M059J (cell line): ENCODE results near the gene PRSS53. TPM values are rescaled to one million over a fixed set of nuclear protein-coding genes. Genes with fewer than 3 reads are reported as not detected.
"Not testable (repeated sequence)": the region's sequence is repeated elsewhere in the genome, so short reads cannot be mapped to it uniquely, and the experiment has no call there.

ENCODE experiments used
- DNase-seq: peaks from one replicate; pipeline ENCODE4 v3.0.0-alpha.2; 2012; ENCODE audit warnings: low read depth
- total RNA-seq: library from RNA; depleted of rRNA; stranded (reverse); fragments of >200 nt; shearing (Covaris generic); gene quantifications from 2 replicates; pipeline ENCODE4 v1.2.3, GENCODE V29; 2014

PRSS53 gene
- total RNA-seq, 1 experiment from 2014 or later: 2.7 TPM

DNA sequence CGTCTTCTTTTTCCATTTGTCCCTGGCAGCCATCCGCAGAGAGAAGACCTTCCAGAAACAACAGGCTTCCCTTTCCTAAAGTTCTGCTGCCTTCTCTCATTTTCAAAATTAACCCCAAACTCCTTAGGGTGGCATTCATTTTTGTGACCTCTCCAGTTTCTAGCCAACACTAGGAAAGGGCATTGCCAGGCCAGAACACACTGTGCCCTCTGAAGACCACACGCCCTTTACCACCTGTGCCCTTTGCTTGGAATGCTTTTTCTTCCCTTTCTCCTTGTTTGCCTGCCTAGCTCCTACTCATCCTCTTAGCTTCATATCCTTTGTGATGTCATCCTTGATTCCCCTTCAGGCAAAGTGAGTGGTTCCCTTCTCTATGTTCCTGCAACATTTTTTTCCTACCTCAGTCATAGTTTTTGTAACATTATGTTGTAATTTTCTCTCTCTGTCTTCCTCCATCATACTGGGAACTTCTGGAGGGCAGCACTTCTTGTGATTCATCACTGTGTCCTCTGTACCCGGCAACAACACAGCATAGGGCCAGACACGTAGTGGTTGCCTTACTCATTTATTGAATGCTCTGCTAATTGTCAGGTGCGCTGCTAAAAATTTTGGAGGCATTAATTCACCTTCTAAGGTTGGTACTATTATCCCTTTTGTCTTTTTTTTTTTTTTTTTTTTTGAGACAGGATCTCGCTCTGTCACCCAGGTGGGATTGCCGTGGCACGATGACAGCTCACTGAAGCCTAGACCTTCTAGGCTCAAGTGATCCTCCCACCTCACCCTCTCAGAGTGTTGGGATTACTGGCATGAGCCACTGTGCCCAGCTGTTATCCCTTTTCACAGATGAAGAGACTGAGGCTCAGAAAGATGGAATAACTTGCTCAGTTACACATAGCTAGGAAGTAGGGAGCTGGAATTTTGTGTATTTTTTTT, 29.7 kb upstream of the PRSS53 start:
- DNase-seq: peak; percentile 85

DNA sequence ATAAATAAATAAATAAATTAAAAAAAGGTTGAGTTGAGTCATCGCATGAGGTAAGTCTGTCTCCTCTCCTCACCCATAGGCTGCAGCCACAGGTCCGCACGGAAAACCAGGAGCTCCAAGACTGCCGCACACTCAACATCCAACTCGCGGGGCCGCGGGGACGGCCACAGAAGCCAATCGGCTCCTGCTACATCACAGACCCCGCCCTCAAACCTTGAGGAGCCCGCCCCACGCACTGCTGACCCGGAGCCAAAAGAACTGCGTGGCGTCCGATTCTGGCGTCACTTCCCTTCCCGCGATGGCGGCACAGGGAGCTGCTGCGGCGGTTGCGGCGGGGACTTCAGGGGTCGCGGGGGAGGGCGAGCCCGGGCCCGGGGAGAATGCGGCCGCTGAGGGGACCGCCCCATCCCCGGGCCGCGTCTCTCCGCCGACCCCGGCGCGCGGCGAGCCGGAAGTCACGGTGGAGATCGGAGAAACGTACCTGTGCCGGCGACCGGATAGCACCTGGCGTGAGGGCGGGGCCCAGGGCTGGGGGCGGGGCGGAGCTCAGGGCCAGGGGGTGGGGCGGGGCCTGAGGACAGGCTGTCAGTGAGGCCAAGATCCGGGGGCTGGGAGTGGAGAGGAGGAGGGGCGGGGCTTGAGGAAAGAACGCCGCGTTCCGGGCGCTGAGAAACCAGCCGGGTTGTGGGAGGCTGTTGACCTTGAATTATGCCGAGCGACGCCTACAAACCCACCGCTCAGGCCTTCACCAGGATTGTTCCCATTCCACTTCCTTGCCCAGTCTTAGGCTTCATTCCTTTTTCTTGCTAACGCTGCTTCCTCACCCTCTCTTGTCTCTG, 28.9 kb upstream of the PRSS53 start, which contains the start of gene KAT8:
TSS of gene KAT8 (plus strand) at position 281 of the 839 bp plus-strand sequence. CDS start at position 299, 18 bp downstream.
- DNase-seq: peak; percentile 99

DNA sequence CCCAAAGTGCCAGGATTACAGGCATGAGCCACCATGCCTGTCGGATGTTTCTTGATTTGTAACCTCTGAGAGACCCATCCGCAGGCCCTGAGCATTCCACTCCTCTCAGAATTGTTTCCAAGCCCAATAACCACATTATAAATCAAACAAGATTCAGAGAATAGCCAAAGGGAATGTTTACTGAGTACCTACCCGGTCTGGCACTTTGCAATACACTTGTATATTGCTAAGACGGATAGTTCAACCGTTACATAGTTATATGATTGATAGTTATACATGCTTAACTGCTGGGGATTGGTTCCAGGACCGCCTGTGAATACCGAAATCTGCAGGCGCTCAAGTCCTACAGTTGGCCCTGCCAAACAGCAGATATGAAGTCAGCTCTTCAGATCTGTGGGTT, 25.7 kb upstream of the PRSS53 start:
- no peak for DNase-seq

DNA sequence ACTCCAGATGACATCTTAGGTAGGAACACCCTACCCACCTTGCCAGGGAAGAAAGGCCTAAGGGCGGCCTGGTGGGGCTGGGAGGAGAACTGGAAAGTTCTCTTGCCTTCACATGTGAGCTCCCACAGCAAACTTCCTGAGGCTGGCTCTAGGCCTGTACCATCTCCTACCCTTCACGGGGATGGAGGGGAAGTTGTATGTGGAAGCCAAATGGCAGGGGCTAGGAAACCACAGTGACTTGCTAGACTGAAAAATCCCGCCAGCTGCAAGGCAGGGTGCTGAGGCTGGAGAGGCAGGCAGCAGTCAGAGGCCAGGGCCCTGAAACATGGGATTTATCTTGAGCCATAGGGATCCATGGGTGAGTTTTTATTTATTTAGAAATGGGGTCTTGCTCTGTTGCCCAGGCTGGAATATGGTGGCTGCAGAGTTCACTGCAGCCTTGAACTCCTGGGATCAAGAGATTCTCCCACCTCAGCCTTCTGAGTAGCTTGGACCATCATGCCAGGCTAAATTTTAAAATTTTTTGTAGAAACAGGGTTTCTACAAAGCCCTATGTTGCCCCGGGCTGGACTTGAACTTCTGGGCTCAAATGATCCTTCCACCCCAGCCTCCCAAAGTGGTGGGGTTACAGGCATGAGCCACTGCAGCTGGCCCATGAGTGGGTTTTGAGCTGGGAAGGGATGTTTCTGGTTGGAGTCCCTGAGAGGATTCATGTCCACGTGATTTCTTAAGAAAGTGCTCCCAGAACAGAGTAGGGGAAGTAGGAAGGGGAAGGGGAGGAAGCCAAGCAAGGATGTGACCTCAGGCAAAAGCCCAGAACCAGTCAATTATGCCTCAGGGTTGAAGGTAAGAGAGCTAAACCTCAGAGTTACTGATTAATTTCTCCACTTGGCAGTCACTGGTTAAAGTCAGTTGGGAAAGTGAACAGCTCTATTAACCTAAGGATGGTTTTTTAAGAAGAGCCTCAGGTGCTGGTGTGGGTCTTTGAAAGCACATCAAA, 24.7 kb upstream of the PRSS53 start:
- peak; percentile 30 for DNase-seq

DNA sequence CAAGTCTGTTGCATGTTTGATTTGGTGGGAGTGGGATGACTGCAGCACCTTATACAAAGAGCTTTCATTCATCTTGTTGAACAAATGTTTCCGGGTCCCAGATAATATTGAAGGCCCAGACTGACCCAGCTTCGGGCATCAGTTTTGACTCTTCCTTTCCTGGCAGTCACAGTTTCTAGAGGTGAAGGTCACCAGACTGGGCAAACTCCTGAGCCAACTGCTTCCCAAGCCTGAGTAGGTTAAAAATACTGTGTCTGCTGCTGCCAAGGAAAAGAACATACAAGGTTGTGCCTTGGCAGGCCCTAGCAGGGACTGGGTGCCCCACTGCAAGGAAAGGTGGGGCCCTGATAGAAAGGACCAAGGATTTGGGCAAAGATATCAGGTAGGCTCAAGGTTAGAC, 24.0 kb upstream of the PRSS53 start:
- DNase-seq: no peak

DNA sequence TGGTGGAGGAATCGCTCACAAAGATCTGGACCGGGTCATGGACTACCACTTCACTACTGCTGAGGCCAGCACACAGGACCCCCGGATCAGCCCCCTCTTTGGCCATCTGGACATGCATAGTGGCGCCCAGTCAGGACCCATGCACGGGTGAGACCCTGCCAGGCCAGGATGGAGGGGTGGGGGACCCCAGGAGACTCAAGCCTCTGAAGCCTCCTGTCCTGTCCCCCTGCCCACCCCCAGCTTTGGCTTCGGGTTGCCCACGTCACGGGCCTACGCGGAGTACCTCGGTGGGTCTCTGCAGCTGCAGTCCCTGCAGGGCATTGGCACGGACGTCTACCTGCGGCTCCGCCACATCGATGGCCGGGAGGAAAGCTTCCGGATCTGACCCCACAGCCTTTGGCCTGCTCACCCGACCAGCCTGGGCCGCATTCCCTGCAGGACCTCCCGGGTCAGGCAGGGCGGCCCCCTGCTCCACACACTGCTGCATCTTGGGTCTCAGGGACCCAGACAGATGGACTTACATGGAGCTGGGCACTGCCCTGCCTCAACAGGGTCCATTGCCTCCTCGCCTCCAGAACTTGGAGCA, 23.2 kb upstream of the PRSS53 start:
- no peak for DNase-seq

DNA sequence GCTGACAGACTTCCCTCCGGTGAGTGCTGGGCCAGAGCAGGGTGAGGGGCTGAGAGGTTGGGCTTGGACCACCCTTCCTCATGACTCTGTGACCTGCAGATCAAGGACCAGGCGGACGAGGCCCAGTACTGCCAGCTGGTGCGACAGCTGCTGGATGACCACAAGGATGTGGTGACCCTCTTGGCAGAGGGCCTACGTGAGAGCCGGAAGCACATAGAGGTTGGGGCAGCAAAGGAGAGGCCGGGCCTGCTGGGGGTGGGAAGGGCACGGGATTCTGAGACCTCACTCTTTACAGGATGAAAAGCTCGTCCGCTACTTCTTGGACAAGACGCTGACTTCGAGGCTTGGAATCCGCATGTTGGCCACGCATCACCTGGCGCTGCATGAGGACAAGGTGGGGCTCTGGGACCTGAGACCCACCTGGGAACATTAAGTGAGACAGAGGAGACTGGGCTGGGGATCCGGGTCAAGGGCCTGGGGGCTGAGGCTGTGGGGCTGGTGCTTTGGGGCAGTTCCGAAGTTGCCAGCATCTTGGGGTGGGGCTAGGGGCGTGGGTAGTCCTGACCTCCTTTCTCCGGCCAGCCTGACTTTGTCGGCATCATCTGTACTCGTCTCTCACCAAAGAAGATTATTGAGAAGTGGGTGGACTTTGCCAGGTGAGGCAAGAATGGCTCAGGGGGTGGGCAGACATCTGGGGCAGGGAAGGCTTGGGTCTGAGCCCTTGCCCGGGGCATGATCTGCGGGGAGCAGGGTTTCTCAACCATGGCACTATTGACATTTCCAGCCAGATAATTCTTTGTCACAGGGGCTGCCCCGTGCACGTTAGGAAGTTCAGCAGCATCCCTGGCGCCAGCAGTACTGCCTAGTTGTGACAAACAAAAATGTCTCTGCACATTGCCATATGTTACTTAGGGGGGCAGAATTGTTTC, 21.6 kb upstream of the PRSS53 start:
- no peak for DNase-seq

DNA sequence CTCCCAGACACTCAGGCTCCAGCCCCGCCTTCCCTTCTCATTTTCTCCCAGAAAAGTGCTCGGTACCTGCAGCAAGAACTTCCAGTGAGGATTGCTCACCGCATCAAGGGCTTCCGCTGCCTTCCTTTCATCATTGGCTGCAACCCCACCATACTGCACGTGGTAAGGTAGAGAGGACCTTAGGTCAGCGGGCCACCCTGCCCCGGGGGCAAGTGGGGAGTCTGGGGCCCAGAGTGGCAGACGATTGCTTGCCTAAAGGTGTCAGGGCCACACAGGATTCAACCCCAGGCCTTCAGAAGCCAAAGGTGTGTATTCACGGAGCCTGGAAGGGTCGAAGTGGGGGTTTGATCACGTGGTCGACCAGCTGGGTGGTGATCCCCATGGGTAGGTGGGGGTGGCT, 20.9 kb upstream of the PRSS53 start:
- no peak for DNase-seq

DNA sequence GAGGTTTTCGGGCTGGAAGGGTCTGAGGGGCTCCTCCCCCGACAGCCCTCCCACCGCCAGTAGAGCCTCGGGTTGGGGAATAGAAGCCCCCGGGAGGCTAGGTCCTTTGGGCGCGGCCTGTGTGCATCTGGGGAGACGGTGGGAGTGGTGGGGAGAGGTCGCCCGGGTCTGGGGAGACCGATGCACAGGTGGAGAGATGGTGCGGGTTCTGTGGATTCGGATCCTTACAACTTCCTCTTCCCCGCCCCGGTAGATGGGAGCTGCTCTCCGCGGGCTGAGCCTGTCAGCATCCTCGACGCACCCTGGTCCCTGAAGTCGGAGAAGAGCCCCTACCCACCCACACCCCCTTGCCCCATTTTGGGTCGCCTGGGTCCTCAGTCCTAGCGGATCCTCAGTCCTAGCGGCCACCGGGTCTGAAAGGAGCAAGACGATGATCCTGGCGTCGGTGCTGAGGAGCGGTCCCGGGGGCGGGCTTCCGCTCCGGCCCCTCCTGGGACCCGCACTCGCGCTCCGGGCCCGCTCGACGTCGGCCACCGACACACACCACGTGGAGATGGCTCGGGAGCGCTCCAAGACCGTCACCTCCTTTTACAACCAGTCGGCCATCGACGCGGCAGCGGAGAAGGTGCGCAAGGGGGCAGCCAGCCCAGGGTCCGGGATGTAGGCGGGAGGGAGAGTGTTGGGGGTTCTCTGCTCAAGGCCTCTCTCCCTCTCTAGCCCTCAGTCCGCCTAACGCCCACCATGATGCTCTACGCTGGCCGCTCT, 20.2 kb upstream of the PRSS53 start:
- no peak for DNase-seq

DNA sequence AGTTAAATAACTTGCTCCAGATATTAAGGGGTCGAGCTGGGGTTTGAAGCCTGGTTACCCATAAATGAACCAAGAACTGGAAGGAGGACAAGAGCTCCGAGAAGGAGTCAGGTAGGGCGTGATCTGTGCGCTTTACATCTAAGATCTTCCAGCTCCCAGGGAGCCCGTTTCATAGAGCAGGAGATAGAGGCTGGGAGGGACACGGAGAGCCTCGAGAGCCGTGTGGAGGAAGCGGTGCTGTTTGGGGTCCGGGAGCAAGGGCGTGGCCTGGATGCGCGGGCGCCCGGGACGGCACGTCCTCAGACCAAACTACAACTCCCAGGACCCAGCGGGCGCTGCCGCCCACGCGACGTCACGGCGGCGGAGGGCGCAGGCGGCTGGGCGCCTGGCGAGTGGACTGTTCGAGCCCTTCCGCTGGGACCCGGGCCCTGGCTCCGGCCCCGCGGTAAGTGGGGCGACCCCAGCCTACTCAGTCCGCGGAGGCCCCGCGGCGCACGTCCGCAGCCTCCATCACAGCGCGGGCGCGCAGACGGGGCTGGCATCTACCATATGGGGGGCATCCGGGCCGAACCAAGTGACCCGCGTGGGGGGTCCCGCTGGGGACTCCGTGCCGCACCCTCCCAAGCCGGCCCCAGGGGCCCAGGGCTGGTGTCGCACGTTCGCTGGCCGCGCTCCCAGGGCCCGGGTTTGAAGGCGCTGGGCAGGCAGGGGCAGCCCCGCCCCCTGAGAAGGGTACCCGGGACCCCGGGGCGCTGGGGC, 19.5 kb upstream of the PRSS53 start, which contains the start of gene BCKDK:
TSS of gene BCKDK (plus strand) at position 352 of the 759 bp plus-strand sequence. CDS start 838 bp downstream, outside the sequence.
- peak; percentile 72 for DNase-seq

DNA sequence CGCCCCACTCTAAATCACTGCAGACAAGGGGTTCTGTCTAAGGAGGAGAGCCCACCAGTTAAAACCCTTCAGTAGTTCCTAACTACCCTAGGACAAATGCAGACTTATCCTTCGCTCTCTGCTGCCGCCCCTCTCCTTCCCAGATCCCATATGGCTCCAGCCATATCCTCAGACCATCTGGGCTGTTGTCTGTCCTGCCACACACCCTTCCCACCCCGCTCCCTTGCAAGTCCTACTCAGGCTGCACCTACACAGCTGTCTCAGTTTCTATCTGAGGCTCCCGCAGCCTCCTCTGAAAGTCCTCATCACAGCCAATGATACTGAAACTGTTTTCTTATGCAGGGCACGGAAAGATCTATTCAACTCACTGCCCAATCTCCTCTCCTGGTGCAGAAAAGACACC, 18.7 kb upstream of the PRSS53 start:
- no peak for DNase-seq

DNA sequence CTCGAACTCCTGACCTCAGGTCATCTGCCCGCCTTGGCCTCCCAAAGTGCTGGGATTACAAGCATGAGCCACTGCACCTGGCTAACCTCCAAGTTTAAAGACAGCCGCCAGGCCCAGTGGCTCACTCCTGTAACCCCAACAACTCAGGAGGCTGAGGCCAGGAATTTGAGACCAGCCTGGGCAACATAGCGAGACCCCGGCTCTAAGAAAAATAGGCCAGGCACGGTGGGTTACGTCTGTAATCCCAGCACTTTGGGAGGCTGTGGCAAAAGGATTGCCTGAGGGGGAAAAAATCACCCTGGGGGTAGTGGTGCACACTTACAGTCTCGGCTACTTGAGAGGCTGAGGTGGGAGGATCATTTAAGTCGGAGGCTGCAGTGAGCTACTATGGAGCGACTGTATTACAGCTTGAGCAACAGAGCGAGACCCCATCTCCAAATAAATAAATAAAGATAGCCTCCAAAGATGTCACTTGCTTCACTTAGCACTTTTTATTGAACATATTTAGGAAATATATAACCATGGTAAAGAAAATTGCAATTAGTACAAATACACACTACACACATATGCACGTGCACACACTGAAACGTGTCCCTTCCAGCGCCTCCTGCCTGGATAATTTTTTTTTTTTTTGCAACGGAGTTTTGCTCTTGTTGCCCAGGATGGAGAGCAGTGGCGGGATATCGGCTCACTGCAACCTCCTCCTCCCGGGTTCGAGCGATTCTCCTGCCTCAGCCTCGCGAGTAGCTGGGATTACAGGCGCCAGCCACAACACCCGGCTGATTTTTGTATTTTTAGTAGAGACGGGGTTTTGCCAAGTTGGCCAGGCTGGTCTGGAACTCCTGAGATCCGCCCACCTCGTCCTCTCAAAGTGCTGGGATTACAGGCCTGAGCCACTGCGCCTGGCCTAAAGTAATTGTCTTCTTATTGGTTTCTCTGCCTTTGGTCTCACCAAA, 18.0 kb upstream of the PRSS53 start:
- peak; percentile 29 for DNase-seq

DNA sequence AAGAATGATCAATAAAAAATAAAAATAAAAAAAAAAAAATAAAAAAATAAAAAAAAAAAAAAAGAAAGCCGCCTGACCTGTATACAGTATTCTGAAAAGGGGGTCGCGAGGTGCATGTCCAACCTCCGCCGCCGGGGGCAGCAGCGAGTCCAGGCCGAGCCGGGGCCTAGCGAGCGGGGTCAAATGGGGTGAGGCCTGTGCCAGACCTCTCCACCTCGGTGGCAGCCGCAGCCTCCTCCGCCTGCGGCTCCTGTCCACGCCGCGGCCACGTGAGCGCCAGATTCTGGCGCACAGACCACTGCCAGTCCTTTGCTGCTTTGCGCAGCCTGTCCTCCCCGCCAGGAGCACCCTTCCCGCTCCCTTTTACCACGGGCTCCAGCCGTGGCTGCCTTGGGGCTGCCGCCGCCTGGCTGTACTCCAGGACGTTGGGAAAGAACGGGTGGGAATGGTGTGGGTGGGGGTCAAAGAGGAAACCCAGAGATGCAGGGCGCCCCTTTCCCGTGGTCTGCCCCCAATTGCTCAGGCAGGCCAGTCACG, 17.0 kb upstream of the PRSS53 start:
- peak; percentile 46 for DNase-seq

DNA sequence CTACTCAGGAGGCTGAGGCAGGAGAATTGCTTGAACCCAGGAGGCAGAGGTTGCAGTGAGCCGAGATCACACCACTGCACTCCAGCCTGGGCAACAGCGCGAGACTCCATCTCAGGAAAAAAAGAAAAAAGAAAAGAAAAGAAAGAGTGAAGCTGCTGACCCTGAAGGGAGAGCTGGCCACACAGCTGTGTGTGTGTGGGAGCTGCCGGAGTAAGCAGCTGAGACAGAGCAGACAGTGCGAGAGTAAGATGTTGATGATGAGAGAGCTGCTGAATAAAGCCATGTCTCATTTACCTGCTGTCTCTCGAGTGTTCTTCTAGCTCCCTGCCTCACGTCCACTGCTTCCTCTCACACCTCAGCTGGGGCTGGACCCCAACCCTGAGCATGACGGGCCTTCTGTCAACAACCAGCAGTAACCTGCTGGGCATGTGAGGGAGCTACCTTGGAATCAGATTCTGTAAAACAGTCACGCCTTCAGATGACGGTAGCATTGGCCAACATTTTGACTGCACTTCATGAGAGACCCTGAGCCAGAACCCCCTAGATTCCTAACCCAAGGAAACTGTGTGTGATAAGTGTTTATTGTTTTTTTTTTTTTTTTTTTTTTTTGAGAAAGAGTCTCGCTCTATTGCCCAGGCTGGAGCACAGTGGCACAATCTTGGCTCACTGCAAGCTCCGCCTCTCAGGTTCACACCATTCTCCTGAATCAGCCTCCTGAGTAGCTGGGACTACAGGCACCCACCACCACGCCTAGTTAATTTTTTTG, 12.3 kb upstream of the PRSS53 start:
- DNase-seq: not testable (repeated sequence)

DNA sequence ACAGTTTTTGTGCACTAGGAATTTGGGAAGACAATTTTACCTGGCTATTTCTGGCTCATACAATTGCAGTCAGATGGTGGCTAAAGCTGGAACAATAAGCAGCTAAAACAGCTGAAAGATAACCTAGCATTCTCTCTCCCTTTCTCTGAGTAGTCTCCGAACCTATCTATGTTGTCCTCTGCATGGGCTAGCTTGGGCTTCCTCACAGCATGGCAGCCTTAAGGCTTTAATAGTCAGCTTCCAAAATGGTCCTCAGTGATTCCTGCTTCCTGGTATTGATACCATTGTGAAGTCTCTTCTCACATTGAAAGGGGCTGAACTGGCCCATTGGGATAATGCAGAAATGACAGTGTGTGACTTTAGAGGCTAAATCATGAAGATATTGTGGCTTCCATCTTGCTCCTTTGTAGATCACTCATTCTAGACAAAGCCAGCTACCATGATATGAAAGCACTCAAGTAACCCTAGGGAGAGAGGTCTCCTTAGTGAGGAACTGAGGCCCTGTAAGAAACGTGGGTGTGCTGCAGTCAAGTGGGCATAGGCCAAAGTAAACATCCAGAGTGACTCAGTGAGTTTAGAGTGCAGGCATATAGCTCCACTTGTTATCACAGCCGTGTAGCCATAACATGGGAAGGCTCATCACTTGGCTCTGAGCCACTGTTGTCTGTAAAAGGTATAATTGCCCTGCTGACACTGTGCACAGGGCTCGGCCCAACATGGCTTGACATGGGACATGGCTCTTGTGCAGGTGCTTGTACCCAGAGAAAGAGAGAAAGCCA, 11.3 kb upstream of the PRSS53 start:
- peak; percentile 56 for DNase-seq
